H1 (cell line): ENCODE data around the gene CNTN5. TPM values are rescaled to one million over a fixed set of nuclear protein-coding genes. Genes with fewer than 3 reads are reported as not detected.

ENCODE experiments used
- EP300 ChIP-seq, 2 experiments: IDR thresholded peaks; 1 replicate in 1 of 2; 2 replicates in 1 of 2; pipeline ENCODE4 v1.6.1; 2011 to 2012; ENCODE audit warnings: low read depth in 2 of 2, low read length in 2 of 2, mild to moderate bottlenecking in 2 of 2, borderline replicate concordance in 1 of 2, inconsistent platforms in 1 of 2, moderate library complexity in 1 of 2
- SP2 ChIP-seq: IDR thresholded peaks from 2 replicates; pipeline ENCODE4 v1.6.1; 2012; ENCODE audit warnings: mild to moderate bottlenecking, low read length, inconsistent platforms
- ZNF274 ChIP-seq: IDR thresholded peaks from 2 replicates; pipeline ENCODE4 v1.7.0; 2012; ENCODE audit warnings: low read length, borderline replicate concordance; ENCODE audit errors: extremely low read depth
- polyA plus RNA-seq, 7 experiments: library from polyadenylated mRNA; depleted of rRNA in 3 of 7; stranded (reverse) in 5 of 7; unstranded in 2 of 7; fragments of >200 nt in 5 of 7; fragments of 200-250 nt in 2 of 7; gene quantifications; 1 replicate in 5 of 7; 2 replicates in 1 of 7; 4 replicates in 1 of 7; pipeline versions ENCODE4 v1.2.1 to v1.2.3, GENCODE V29; 2011 to 2013; ENCODE audit warnings: missing spikeins in 2 of 7, mixed read lengths in 2 of 7
- total RNA-seq: library from RNA; stranded (reverse); fragmentation: NEBNext Ultra II Directional; extraction: Animal tissue kit (Norgen Biotek cat#: 25700); gene quantifications from 2 replicates; pipeline ENCODE4 v1.2.1, GENCODE V29; 2021
- TF ChIP-seq, protein P1 (sequence below): fragments of 300-600 bp; sonication (generic); IDR thresholded peaks from 2 replicates; pipeline ENCODE4 v1.7.1; 2012; ENCODE audit warnings: low read length, moderate library complexity, mild to moderate bottlenecking, inconsistent platforms; ENCODE audit not compliant: insufficient replicate concordance
- TF ChIP-seq, protein P2 (sequence below): IDR thresholded peaks from 2 replicates; pipeline ENCODE4 v1.6.1; 2011; ENCODE audit warnings: low read length, improper control_type of control experiment

Gene CNTN5
- total and polyA plus RNA-seq, 2 of the 8 experiments (the other 6 are each of a cell fraction or from before 2014, with no cell fraction given): not detected

DNA sequence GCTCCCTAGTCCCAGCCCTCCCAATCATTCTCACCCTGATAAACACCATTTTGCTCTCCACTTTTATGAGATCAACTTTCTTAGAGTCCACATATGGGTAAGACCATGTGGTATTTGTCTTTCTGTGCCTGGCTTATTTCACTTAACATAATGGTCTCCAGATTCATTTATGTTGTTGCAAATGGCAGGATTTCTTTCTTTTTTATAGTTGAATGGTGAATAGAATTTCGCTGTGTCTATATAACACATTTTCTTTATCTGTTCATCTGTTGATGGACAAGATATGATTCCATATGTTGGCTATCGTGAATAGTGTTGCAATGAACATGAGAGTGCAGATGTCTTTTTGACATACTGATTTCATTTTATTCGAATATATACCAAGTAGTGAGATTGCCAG, 1298.9 kb downstream of the CNTN5 start (continued):
- TF ChIP-seq, protein P1, sequence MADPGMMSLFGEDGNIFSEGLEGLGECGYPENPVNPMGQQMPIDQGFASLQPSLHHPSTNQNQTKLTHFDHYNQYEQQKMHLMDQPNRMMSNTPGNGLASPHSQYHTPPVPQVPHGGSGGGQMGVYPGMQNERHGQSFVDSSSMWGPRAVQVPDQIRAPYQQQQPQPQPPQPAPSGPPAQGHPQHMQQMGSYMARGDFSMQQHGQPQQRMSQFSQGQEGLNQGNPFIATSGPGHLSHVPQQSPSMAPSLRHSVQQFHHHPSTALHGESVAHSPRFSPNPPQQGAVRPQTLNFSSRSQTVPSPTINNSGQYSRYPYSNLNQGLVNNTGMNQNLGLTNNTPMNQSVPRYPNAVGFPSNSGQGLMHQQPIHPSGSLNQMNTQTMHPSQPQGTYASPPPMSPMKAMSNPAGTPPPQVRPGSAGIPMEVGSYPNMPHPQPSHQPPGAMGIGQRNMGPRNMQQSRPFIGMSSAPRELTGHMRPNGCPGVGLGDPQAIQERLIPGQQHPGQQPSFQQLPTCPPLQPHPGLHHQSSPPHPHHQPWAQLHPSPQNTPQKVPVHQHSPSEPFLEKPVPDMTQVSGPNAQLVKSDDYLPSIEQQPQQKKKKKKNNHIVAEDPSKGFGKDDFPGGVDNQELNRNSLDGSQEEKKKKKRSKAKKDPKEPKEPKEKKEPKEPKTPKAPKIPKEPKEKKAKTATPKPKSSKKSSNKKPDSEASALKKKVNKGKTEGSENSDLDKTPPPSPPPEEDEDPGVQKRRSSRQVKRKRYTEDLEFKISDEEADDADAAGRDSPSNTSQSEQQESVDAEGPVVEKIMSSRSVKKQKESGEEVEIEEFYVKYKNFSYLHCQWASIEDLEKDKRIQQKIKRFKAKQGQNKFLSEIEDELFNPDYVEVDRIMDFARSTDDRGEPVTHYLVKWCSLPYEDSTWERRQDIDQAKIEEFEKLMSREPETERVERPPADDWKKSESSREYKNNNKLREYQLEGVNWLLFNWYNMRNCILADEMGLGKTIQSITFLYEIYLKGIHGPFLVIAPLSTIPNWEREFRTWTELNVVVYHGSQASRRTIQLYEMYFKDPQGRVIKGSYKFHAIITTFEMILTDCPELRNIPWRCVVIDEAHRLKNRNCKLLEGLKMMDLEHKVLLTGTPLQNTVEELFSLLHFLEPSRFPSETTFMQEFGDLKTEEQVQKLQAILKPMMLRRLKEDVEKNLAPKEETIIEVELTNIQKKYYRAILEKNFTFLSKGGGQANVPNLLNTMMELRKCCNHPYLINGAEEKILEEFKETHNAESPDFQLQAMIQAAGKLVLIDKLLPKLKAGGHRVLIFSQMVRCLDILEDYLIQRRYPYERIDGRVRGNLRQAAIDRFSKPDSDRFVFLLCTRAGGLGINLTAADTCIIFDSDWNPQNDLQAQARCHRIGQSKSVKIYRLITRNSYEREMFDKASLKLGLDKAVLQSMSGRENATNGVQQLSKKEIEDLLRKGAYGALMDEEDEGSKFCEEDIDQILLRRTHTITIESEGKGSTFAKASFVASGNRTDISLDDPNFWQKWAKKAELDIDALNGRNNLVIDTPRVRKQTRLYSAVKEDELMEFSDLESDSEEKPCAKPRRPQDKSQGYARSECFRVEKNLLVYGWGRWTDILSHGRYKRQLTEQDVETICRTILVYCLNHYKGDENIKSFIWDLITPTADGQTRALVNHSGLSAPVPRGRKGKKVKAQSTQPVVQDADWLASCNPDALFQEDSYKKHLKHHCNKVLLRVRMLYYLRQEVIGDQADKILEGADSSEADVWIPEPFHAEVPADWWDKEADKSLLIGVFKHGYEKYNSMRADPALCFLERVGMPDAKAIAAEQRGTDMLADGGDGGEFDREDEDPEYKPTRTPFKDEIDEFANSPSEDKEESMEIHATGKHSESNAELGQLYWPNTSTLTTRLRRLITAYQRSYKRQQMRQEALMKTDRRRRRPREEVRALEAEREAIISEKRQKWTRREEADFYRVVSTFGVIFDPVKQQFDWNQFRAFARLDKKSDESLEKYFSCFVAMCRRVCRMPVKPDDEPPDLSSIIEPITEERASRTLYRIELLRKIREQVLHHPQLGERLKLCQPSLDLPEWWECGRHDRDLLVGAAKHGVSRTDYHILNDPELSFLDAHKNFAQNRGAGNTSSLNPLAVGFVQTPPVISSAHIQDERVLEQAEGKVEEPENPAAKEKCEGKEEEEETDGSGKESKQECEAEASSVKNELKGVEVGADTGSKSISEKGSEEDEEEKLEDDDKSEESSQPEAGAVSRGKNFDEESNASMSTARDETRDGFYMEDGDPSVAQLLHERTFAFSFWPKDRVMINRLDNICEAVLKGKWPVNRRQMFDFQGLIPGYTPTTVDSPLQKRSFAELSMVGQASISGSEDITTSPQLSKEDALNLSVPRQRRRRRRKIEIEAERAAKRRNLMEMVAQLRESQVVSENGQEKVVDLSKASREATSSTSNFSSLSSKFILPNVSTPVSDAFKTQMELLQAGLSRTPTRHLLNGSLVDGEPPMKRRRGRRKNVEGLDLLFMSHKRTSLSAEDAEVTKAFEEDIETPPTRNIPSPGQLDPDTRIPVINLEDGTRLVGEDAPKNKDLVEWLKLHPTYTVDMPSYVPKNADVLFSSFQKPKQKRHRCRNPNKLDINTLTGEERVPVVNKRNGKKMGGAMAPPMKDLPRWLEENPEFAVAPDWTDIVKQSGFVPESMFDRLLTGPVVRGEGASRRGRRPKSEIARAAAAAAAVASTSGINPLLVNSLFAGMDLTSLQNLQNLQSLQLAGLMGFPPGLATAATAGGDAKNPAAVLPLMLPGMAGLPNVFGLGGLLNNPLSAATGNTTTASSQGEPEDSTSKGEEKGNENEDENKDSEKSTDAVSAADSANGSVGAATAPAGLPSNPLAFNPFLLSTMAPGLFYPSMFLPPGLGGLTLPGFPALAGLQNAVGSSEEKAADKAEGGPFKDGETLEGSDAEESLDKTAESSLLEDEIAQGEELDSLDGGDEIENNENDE: no peak
- TF ChIP-seq ZNF274: no peak
- TF ChIP-seq, protein P2, sequence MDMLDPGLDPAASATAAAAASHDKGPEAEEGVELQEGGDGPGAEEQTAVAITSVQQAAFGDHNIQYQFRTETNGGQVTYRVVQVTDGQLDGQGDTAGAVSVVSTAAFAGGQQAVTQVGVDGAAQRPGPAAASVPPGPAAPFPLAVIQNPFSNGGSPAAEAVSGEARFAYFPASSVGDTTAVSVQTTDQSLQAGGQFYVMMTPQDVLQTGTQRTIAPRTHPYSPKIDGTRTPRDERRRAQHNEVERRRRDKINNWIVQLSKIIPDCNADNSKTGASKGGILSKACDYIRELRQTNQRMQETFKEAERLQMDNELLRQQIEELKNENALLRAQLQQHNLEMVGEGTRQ: no peak
- TF ChIP-seq EP300 (IDR thresholded peaks at IDR 0.05; ENCODE audit: borderline replicate concordance in 1 of 2, low read depth in 2 of 2, low read length in 2 of 2): no peak
- no peak for TF ChIP-seq SP2
